ENCODE measurements around the gene NKAIN4. TPM values are rescaled to one million over a fixed set of nuclear protein-coding genes. Genes with fewer than 3 reads are reported as not detected.

The NKAIN4 gene
- total RNA-seq, 1 donor from 2014 or later = not detected

DNA sequence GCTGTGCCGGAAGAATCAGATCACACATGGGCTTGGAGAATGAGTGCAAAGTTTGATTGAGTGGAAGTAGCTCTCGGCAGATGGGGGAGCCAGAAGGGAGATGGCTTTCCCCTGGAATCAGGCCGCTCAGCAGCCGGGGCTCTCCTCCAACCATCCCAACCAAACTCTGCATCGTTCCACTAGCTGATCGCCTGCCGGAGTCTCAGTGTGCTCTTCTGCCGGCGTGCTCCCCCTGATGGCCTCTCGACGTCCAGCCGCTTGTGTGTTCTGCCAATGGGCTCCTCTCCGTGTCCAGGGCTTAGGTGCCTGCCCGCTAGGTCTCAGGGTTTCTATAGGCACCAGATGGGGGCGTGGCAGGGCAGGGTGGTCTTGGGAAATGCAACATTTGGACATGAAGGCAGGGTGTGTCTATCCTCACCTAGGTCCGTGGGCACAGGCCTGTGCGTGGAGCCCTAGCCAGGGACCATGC lies 23.4 kb downstream of the NKAIN4 start:
- Histone ChIP-seq H3K36me3 (no peaks in the 10 kb centered on the region), H3K9me3 (replicated peaks) (no peaks in the 10 kb centered on the region), H3K27me3 (ENCODE audit: low read depth) (peaks cover 74% of the 10 kb centered on the region), H3K27ac (replicated peaks) (no peak overlapping the region), H3K4me3 (no peak overlapping the region), H3K4me1 (peaks cover 8% of the 10 kb centered on the region)
- DNase-seq = peak; percentile 49
- TF ChIP-seq, protein P1, sequence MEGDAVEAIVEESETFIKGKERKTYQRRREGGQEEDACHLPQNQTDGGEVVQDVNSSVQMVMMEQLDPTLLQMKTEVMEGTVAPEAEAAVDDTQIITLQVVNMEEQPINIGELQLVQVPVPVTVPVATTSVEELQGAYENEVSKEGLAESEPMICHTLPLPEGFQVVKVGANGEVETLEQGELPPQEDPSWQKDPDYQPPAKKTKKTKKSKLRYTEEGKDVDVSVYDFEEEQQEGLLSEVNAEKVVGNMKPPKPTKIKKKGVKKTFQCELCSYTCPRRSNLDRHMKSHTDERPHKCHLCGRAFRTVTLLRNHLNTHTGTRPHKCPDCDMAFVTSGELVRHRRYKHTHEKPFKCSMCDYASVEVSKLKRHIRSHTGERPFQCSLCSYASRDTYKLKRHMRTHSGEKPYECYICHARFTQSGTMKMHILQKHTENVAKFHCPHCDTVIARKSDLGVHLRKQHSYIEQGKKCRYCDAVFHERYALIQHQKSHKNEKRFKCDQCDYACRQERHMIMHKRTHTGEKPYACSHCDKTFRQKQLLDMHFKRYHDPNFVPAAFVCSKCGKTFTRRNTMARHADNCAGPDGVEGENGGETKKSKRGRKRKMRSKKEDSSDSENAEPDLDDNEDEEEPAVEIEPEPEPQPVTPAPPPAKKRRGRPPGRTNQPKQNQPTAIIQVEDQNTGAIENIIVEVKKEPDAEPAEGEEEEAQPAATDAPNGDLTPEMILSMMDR (IDR thresholded peaks at IDR 0.05; ENCODE audit: borderline replicate concordance) = peak; percentile 71
- intact Hi-C loops (cut with micrococcal nuclease) = no loop called here

DNA sequence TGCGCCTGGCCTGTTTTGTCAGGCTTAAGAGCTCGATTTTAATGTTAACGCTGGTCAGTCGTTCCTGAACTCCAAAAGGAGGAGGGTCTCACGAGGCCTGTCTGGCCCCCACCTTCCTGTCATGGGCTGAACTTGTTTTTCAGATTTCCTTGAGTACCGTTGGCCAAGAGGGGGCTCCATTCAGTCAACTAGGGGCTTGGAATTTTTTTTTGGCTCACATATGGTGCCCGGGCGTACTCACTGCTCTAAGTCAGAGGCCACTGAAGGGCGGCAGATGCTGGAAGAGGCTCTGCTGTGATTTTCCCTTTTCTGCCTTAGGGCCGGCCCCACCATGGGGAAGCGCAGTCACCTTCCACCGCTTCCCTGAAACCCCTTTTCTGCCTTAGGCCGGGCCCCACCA lies 25.5 kb downstream of the NKAIN4 start:
- intact Hi-C loops (cut with micrococcal nuclease) = no loop called here
- no peaks in the 10 kb centered on the region for H3K36me3 ChIP-seq
- peaks cover 18% of the 10 kb centered on the region for H3K4me1 ChIP-seq
- no peak for DNase-seq
- no peak overlapping the region for H3K4me3 ChIP-seq
- no peaks in the 10 kb centered on the region for H3K9me3 ChIP-seq (replicated peaks)
- H3K27ac ChIP-seq (replicated peaks) = no peak overlapping the region
- peaks cover 54% of the 10 kb centered on the region for H3K27me3 ChIP-seq (ENCODE audit: low read depth)
- TF ChIP-seq, protein P1 (IDR thresholded peaks at IDR 0.05; ENCODE audit: borderline replicate concordance) = no peak

DNA sequence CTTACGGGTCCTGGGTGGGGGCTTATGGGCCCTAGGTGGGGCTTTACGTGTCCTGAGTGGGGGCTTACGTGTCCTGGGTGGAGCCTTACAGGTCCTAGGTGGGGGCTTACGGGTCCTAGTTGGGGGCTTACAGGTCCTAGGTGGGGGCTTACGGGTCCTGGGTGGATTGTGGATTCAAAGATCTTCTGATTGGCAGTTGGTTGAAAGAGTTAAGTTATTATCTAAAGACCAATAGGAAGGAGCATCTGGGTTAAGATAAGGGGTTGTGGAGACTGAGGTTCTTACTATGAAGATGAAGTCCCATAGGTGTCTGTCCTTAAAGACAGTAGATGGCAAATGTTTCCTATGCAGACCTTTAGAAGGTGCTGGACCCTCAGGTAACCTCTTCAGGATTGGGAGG lies 27.0 kb downstream of the NKAIN4 start:
- H3K27ac ChIP-seq (replicated peaks) = no peak overlapping the region
- TF ChIP-seq, protein P1 (IDR thresholded peaks at IDR 0.05; ENCODE audit: borderline replicate concordance) = no peak
- no peaks in the 10 kb centered on the region for H3K36me3 ChIP-seq
- H3K4me3 ChIP-seq = no peak overlapping the region
- peaks cover 39% of the 10 kb centered on the region for H3K27me3 ChIP-seq (ENCODE audit: low read depth)
- intact Hi-C loops (cut with micrococcal nuclease) = no loop called here
- H3K4me1 ChIP-seq = peaks cover 18% of the 10 kb centered on the region
- no peak for DNase-seq
- no peaks in the 10 kb centered on the region for H3K9me3 ChIP-seq (replicated peaks)

DNA sequence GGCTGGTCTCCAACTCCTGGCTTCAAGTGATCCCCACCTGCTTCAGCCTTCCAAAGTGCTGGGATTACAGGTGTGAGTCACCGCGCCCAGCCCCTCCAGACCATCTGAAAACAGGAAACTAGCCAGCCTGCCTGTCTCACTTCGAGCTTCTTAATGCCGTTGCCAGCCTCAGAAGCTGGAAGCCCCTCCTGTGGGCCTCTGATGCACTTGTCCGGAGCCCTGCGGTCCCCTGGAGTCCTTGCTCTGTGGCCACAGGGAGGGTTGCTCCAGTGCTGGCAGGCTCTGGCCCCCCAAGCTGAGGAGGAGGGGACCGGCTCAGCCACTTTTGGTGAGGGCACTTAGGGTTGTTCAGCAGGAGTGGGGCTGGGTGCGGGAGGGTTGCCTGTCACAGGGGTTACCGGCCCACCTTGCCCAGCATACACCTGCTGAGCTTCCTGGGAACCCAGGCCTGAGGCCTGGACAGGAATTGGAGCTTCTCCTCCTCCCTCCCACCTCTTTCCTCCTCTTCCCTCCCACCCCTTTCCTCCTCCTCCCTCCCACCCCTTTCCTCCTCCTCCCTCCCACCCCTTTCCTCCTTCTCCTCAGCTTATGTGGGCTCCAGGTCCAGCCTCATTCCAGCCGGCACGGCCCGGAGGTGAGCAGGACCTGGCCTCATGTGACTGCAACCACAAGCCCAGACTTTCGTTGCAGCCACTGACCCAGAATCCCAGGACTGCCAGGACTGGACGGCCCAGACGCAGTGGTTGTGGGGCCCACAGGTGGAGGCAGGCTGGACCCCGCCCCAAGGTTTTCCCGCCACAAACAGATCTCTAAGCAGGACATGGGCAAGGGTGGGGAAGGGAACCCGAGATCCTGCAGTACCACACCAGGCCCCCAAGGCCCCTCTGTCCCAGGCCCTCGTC lies 28.0 kb downstream of the NKAIN4 start:
- no peak for DNase-seq
- Histone ChIP-seq H3K4me3 (no peak overlapping the region), H3K4me1 (peaks cover 18% of the 10 kb centered on the region), H3K9me3 (replicated peaks) (no peaks in the 10 kb centered on the region), H3K27me3 (ENCODE audit: low read depth) (peaks cover 36% of the 10 kb centered on the region), H3K36me3 (no peaks in the 10 kb centered on the region), H3K27ac (replicated peaks) (no peak overlapping the region)
- intact Hi-C loops (cut with micrococcal nuclease) = no loop called here
- TF ChIP-seq, protein P1 (IDR thresholded peaks at IDR 0.05; ENCODE audit: borderline replicate concordance) = no peak

DNA sequence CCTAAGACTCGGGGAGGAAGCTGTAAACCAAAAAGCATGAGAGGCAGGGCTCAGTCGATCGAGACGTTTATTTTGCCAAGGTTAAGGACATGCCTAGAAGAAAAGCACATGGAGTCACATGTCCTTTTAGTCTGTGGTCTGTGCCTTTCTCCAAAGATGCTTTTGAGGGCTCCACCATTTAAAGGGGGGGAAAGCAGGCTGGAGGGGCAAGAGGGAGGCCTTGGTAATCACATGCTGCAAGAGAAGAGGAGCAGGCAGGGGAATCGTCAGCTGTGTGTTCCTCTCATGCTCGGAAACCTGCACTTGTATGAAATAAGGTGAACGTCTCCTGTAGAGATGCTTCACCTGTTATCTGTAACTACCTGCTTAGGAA lies 29.2 kb downstream of the NKAIN4 start:
- Histone ChIP-seq H3K36me3 (no peaks in the 10 kb centered on the region), H3K4me3 (no peak overlapping the region), H3K27ac (replicated peaks) (no peak overlapping the region), H3K9me3 (replicated peaks) (no peaks in the 10 kb centered on the region), H3K27me3 (ENCODE audit: low read depth) (peaks cover 34% of the 10 kb centered on the region), H3K4me1 (peaks cover 10% of the 10 kb centered on the region)
- DNase-seq = no peak
- TF ChIP-seq, protein P1 (IDR thresholded peaks at IDR 0.05; ENCODE audit: borderline replicate concordance) = no peak
- intact Hi-C loops (cut with micrococcal nuclease) = no loop called here
